PC-3 (cell line): Measurements from ENCODE around the gene TCAF2. TPM values are rescaled to one million over a fixed set of nuclear protein-coding genes. Genes with fewer than 3 reads are reported as not detected.
"Not testable (repeated sequence)": the region's sequence is repeated elsewhere in the genome, so short reads cannot be mapped to it uniquely, and the experiment has no call there.

Experiments used
- ATAC-seq: fragments of 200-7000 bp; cut with Tn5 transposase; 2 replicates; pipeline ENCODE4 v1.9.1; 2020; ENCODE audit warnings: mild to moderate bottlenecking, moderate library complexity
- BruUV-seq: library from RNA; stranded (reverse); fragments of 400-500 nt; replicated peaks from 2 replicates; lab custom pipeline; 2021; lab: Mats Ljungman, UMichigan
- CTCF ChIA-PET: fragments of 300-600 bp; sonication (Branson Sonifier 250); formaldehyde crosslinking; loops from one replicate; lab custom pipeline; 2022; ENCODE audit warnings: antibody characterized with exemption; lab: Charles Lee
- POLR2A ChIA-PET: fragments of 300-600 bp; sonication (Branson Sonifier 250); formaldehyde crosslinking; loops from one replicate; lab custom pipeline; 2022; ENCODE audit warnings: antibody characterized with exemption; ENCODE audit not compliant: unreplicated experiment; lab: Charles Lee
- DNase-seq: peaks from one replicate; pipeline ENCODE4 v3.0.0-alpha.2; 2015
- H2AFZ ChIP-seq: fragments of 300-600 bp; sonication (generic); 2 replicates; pipeline ENCODE4 v1.6.0; 2016; ENCODE audit warnings: antibody characterized with exemption, low read length
- H3F3A ChIP-seq: fragments of 300-600 bp; sonication (generic); one replicate; pipeline ENCODE4 v1.6.0; 2017; ENCODE audit warnings: antibody characterized with exemption, low read length, control low read depth, mild to moderate bottlenecking; ENCODE audit not compliant: unreplicated experiment
- H3K27ac ChIP-seq: fragments of 300-600 bp; sonication (generic); 2 replicates; pipeline ENCODE4 v1.5.1; 2016; ENCODE audit warnings: mild to moderate bottlenecking, low read length
- H3K27me3 ChIP-seq: fragments of 300-600 bp; sonication (generic); 2 replicates; pipeline ENCODE4 v1.6.1; 2016; ENCODE audit warnings: low read length, mixed read lengths
- H3K36me3 ChIP-seq: fragments of 300-600 bp; sonication (generic); 2 replicates; pipeline ENCODE4 v1.6.1; 2016; ENCODE audit warnings: low read depth, mixed run types, low read length, mixed read lengths
- H3K4me1 ChIP-seq: fragments of 300-600 bp; sonication (generic); 2 replicates; pipeline ENCODE4 v1.5.1; 2016; ENCODE audit warnings: low read length; ENCODE audit not compliant: insufficient read depth
- H3K4me2 ChIP-seq: fragments of 300-600 bp; sonication (generic); 2 replicates; pipeline ENCODE4 v1.6.0; 2016; ENCODE audit warnings: low read length
- H3K4me3 ChIP-seq: fragments of 300-600 bp; sonication (generic); 2 replicates; pipeline ENCODE4 v1.5.1; 2016; ENCODE audit warnings: mild to moderate bottlenecking, low read length, mixed read lengths
- H3K79me2 ChIP-seq: fragments of 300-600 bp; sonication (generic); 2 replicates; pipeline ENCODE4 v1.6.1; 2017; ENCODE audit warnings: low read length, mixed read lengths
- H3K9ac ChIP-seq: fragments of 300-600 bp; sonication (generic); 2 replicates; pipeline ENCODE4 v1.6.0; 2016; ENCODE audit warnings: mild to moderate bottlenecking, low read length
- H3K9me2 ChIP-seq: fragments of 300-600 bp; sonication (generic); replicated peaks from 2 replicates; pipeline ENCODE4 v1.6.1; 2016; ENCODE audit warnings: mixed run types, low read length, mixed read lengths
- H3K9me3 ChIP-seq: fragments of 300-600 bp; sonication (generic); 2 replicates; pipeline ENCODE4 v1.6.1; 2016; ENCODE audit warnings: low read length, mixed read lengths
- H4K20me1 ChIP-seq: fragments of 300-600 bp; sonication (generic); 2 replicates; pipeline ENCODE4 v1.6.1; 2016; ENCODE audit warnings: low read length, mixed read lengths
- intact Hi-C: fragments of 100-400 bp; cut with micrococcal nuclease; formaldehyde crosslinking; loops from 2 replicates; pipeline ENCODE4 v1.9.0; 2023
- total RNA-seq: library from RNA; depleted of rRNA; stranded (reverse); fragments of >200 nt; gene quantifications from 2 replicates; pipeline ENCODE4 v1.2.3, GENCODE V29; 2014

Gene TCAF2
- total RNA-seq, 1 experiment from 2014 or later: 9.7 TPM

DNA sequence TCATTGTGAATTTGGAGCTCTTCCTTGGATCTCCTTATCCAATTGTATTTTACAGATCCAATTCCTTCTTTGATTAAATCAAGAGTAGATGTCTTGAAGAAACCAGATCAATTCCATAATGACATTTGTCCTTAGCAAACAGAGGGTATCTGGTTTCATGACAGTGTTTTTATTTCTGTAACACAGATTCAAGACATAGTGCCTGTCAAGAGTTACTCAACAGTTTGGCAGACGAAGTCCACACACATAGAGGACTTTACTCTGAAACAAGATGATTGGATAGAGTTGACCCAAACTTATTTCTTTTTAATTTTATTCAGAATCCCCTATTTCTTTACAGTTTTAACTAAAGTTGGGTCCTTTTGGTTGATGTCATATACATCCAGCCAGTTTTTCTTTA is 14.7 kb upstream of the TCAF2 start:
- H2AFZ ChIP-seq, ATAC-seq, POLR2A ChIA-PET: not testable (repeated sequence)

DNA sequence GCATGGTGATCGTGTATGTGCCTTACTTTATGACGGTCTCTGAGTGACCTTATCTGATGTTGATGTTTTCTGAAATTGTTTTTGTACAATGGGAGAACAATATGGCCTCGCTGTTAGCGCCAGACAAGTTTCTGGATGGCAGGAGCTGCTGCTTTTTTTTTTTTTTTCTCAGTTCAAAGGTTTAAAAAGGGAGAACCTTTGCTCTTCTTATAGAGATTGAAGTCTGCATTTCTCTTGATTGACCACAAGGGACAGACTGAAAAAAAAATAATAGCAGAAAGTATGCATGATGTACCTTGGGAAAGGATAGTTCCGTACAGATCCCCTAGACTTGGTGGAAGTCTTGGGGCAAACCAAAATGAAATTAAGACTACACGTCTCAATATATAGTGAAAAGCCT is 5.2 kb upstream of the TCAF2 start:
- H3K9me3 ChIP-seq, intact Hi-C loops, H3K9ac ChIP-seq, H3K27me3 ChIP-seq, H3K4me3 ChIP-seq, H3K9me2 ChIP-seq, ATAC-seq, H3K36me3 ChIP-seq, H4K20me1 ChIP-seq, H3K27ac ChIP-seq, H3F3A ChIP-seq, POLR2A ChIA-PET, H3K79me2 ChIP-seq, H3K4me1 ChIP-seq, H3K4me2 ChIP-seq, H2AFZ ChIP-seq, BruUV-seq: not testable (repeated sequence)
- DNase-seq: peak; percentile 7
- CTCF ChIA-PET: interaction anchor here (0.6 kb wide), 1 partner anchor 290 kb away, joined by 3 read pairs; no protein-coding TSS in a partner anchor

More for the DNA sequence above, 14.7 kb upstream of the TCAF2 start:
- H3K4me3 ChIP-seq, H3K27me3 ChIP-seq, H3K36me3 ChIP-seq, H3K4me1 ChIP-seq, intact Hi-C loops, CTCF ChIA-PET, H4K20me1 ChIP-seq, H3K9me3 ChIP-seq, H3K79me2 ChIP-seq, DNase-seq, H3K9ac ChIP-seq, H3K27ac ChIP-seq, H3K4me2 ChIP-seq, BruUV-seq, H3K9me2 ChIP-seq, H3F3A ChIP-seq: not testable (repeated sequence)

DNA sequence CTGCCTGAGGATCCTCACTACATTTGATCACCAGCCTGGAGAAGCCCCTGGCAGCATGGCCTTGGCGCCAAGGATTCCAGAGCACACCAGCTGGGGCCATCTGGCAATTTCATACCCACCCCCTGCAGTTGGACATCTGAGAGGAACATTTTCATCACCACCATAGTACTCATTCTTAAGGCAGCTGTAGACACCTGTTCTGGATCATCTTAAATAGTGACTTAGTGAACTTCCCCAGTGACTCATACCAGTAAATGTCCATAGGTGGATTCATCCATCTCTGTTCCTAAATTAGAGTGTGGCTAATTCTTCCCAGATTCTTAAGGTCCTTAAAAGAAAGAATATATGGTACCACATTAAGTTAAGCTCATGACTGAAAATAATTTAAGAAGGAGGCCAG is 3.6 kb upstream of the TCAF2 start:
- DNase-seq, CTCF ChIA-PET, H3K4me1 ChIP-seq, H3K9ac ChIP-seq, H3K36me3 ChIP-seq, BruUV-seq, POLR2A ChIA-PET, H3F3A ChIP-seq, H3K4me2 ChIP-seq, H3K27ac ChIP-seq, H3K9me3 ChIP-seq, H4K20me1 ChIP-seq, H3K79me2 ChIP-seq, H3K9me2 ChIP-seq, ATAC-seq, H3K4me3 ChIP-seq, H3K27me3 ChIP-seq, H2AFZ ChIP-seq, intact Hi-C loops: not testable (repeated sequence)

DNA sequence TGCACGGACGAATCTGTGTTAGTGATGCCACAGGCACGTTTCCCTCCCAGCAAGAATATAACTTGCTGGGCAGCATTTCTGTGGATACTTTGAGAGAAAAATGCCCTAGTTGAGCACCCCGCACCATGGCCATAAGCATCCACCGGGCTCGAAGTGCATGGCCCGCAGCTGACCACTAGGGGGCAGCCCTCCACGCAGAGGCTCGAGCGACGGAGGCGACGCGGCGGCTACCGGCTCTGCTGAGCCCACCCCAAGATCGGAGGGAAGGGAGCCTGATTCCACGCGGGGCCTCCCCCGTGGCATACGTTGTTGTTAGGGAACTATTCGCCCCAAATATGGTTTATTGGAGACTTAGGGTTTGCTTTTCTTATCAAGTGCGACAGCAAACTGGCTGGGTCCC is 716 bp upstream of the TCAF2 start:
- intact Hi-C loops: not testable (repeated sequence)

DNA sequence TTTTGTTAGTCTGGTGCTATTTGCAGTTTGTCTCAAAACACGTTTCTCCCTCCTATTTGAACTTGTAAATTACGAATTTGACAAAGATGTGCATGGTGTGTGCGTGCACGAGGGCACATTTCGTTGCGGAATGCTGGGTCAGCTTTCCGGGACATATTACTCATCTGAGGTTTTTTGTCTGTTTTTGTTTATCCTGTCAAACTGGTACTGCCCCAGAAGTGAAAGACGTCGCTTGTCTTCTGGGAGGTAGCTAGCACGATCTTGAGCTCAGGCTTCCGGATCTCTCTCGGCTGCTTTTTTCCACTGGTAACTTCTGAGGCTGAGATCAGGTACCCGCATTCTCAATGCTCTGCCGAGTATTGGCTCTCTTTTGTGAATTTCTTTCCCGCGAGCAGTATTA is 401 bp downstream of the TCAF2 start:
- peak; percentile 33 for ATAC-seq
- H3K4me2 ChIP-seq, DNase-seq, POLR2A ChIA-PET, H3K9ac ChIP-seq, H3K4me3 ChIP-seq, BruUV-seq, H3K27me3 ChIP-seq, H3F3A ChIP-seq, intact Hi-C loops, H2AFZ ChIP-seq, H3K36me3 ChIP-seq, H3K4me1 ChIP-seq, CTCF ChIA-PET, H3K9me2 ChIP-seq, H3K79me2 ChIP-seq, H4K20me1 ChIP-seq, H3K9me3 ChIP-seq, H3K27ac ChIP-seq: not testable (repeated sequence)

More for the DNA sequence above, 716 bp upstream of the TCAF2 start:
- H3K36me3 ChIP-seq, H2AFZ ChIP-seq, DNase-seq, H3K4me2 ChIP-seq, H3K4me3 ChIP-seq, H3K79me2 ChIP-seq, CTCF ChIA-PET, H3F3A ChIP-seq, H3K27ac ChIP-seq, H4K20me1 ChIP-seq, POLR2A ChIA-PET, H3K9me2 ChIP-seq, H3K9ac ChIP-seq, H3K4me1 ChIP-seq, H3K9me3 ChIP-seq, H3K27me3 ChIP-seq, BruUV-seq: not testable (repeated sequence)
- peak; percentile 31 for ATAC-seq

DNA sequence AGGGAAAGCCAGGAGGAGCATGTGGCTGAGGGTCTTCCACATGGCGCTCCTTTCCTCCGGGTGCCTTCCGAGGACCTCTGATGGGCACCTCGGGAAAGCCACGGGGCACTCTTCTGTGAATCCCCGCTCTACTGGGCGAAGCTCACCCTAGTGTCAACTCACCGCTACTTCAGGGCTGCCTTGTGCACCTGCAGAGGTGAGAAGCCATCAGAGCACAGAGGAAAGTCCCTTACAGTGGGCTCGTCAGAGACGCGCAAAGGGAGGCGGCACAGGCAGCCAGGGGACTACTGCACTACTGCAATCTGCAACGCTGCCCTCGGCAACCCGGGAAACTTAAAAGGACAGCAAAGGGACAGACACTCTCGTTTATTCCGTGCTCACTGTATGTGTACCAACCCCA is 1.4 kb downstream of the TCAF2 start:
- POLR2A ChIA-PET, H3K9ac ChIP-seq, CTCF ChIA-PET, H3K27me3 ChIP-seq, BruUV-seq, H3K4me2 ChIP-seq, H2AFZ ChIP-seq, H3K4me1 ChIP-seq, DNase-seq, H3K36me3 ChIP-seq, H4K20me1 ChIP-seq, intact Hi-C loops, H3F3A ChIP-seq, H3K9me2 ChIP-seq, H3K27ac ChIP-seq, H3K4me3 ChIP-seq, H3K79me2 ChIP-seq, H3K9me3 ChIP-seq: not testable (repeated sequence)
- ATAC-seq: peak; percentile 9

DNA sequence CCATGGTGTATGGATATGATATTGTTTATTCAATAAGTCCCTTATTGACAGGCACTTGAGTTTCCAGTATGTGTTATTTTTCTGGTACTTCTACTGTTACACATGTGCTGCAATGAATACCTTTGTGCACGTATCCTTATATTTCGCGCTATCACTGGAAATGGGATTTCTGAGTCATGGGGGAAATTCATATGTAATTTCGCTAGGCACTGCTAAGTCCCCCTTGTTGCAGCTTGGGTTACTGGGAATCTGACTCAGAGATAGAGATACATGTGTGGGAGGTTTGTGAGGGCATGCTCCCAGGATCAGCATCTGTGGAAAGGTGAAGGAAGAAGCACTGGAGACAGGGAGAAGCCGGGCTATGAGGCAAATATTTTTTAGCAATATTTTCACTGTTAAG is 9.9 kb downstream of the TCAF2 start:
- H3F3A ChIP-seq, H3K36me3 ChIP-seq, H3K9me2 ChIP-seq, POLR2A ChIA-PET, H3K79me2 ChIP-seq, DNase-seq, H3K27me3 ChIP-seq, CTCF ChIA-PET, intact Hi-C loops, H3K9ac ChIP-seq, H3K9me3 ChIP-seq, ATAC-seq, H3K4me3 ChIP-seq, H4K20me1 ChIP-seq, H3K4me2 ChIP-seq, H3K4me1 ChIP-seq, H2AFZ ChIP-seq, BruUV-seq, H3K27ac ChIP-seq: not testable (repeated sequence)
